Activated naive CD8-positive, alpha-beta T cell treated with anti-CD3 and anti-CD28 coated beads, Interleukin-2, amount 50 U/mL, for 24 hours (primary cell): Measurements from ENCODE around the gene HPS1.

ENCODE experiments used
- ATAC-seq: fragments of 150-1000 bp; cut with Tn5 transposase; one replicate; pipeline ENCODE4 v1.10.0; 2021
- DNase-seq: peaks from one replicate; pipeline ENCODE4 v3.0.0; 2021
- H3K27ac Mint-ChIP-seq: one replicate; pipeline ENCODE4 v1.8.0; 2021; ENCODE audit warnings: mild to moderate bottlenecking, mixed read lengths
- H3K27me3 Mint-ChIP-seq: one replicate; pipeline ENCODE4 v1.8.0; 2021; ENCODE audit warnings: mixed read lengths
- H3K36me3 Mint-ChIP-seq: one replicate; pipeline ENCODE4 v1.8.0; 2021; ENCODE audit warnings: low read depth, mixed read lengths
- H3K4me1 Mint-ChIP-seq: one replicate; pipeline ENCODE4 v1.8.0; 2021; ENCODE audit warnings: mixed read lengths
- H3K4me3 Mint-ChIP-seq: one replicate; pipeline ENCODE4 v1.8.0; 2021; ENCODE audit warnings: mild to moderate bottlenecking, moderate library complexity, mixed read lengths
- H3K9me3 Mint-ChIP-seq: one replicate; pipeline ENCODE4 v1.8.0; 2021; ENCODE audit warnings: mixed read lengths

HPS1 gene

DNA sequence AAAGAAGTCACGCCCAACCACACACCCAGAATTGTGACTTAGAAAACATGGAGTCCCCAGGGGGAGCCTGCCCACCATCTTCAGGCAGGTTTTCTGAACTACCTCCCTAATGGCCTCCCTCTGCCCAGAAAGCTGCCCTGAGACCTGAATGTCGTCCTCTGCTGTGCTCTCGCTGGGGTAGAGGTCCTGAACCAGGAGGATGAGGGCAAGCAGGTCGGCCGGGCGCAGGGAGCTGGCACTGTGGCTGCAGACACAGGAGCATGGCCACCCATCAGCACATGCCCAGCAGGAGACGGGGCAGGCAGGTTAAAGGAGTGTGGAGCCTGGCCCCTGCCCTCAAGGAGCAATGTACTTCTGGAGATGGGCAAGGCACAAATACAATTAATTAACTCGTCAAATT is 16.3 kb downstream of the HPS1 start:
- no peak for ATAC-seq
- Mint-ChIP-seq H3K36me3 (peaks cover 49% of the 10 kb centered on the region), H3K4me3 (no peak overlapping the region), H3K27me3 (no peaks in the 10 kb centered on the region), H3K4me1 (no peaks in the 10 kb centered on the region), H3K9me3 (no peaks in the 10 kb centered on the region), H3K27ac (no peak overlapping the region)
- no peak for DNase-seq

DNA sequence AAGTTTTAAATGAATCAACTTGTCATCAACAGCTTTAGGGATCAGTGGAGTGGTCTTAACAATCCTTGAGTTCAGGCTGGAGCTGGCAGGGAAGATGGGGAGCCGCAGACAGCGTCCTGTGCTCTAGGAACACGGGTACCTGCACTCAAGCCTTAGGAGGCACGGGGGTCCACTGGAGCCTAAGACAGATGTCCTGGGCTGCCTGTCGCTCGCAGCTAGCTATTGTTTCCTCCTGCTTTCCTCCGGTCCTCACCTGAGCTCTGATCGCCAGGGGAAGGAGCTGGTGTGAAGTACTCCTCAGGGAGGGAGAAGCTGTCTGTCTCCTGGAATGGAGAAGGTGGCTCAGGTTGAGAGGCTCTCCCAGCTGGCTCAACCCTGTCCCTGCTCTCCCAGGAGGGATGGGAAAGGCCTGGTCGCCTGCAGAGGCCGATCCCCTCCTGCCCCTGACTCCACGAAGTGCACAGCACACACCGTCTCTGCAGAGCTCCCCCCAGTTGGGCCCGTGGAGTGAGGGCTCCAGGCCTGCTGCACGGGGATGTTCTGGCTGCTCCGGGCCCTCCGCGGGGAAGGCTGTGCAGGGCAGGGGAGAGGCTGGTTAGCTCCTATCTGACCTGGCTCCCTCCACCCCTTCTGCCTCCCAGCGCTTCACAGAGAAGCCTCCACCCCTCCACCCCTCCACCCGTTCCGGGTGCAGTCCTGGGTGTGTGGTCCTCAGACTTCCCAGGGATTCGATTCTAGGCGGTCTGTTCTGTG is 17.2 kb downstream of the HPS1 start:
- no peaks in the 10 kb centered on the region for H3K27me3 Mint-ChIP-seq
- no peak for DNase-seq

DNA sequence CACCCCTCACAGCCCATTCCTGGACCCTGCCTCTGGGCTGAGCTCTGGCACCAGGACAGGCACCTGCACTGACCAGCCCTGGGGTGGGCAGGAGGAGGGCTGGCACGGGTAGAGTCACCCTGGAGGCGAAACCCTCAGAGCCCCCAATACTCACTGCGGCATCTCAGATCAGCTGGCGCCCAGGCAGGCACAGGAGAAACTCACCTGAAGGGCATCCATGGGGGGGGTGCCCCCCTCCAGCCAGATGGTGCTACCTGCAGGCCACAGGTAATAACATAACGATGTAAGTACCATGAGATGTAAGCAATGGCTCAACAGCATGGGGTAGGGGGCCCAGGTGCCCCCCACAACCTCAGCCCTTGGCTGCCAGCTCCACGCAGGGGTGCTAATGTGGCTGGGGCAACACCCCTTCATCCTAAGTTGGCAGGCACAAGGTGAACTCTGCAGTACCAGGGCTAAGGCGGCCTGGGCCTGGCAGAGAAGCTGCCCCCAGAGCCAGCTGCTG is 19.7 kb downstream of the HPS1 start:
- H3K4me3 Mint-ChIP-seq: no peak overlapping the region
- peaks cover 18% of the 10 kb centered on the region for H3K36me3 Mint-ChIP-seq
- no peak for ATAC-seq

More for the DNA sequence above, 17.2 kb downstream of the HPS1 start:
- Mint-ChIP-seq H3K4me1 (no peaks in the 10 kb centered on the region), H3K4me3 (no peak overlapping the region), H3K36me3 (peaks cover 41% of the 10 kb centered on the region), H3K9me3 (no peaks in the 10 kb centered on the region), H3K27ac (no peak overlapping the region)
- ATAC-seq: no peak

DNA sequence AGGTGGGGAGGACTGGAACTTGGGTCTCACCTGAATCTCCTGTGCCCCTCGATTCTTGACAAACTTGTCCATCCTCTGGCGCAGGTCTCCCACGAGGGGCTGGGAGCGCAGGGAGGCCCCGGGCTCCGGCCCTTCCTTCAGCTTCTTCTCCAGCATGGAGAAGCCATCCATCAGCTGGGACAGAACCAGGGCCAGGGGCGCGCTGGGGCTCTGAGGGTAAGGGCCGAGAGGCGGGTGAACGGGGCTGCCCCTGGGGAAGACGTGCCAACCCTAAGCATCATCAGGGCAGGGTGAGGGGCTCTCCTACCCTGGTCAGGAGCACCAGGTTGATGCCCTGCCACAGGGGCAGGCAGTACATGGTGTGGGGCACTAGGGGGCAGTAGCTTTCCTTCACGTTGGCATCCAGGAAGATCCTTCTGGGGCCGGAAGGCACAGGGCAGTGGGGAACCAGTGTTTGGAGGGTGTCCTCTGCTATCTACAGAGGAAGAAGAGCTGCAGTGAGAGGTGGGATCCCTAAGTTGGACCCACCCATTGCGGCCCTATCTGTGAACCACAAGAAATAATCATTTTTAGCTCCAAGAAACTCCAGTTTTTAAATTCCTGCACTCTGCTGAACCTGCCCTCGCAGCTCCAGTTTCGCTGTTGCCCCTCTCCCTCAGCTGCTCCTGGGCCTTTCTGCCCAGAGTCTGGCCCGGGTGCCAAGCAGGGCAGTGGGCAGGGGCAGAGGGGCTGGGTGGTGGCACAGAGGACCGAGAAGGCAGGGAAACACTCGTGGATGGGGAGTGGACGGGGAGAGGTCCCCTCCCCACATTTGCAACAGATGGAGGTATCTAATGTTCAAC is 21.0 kb downstream of the HPS1 start:
- Mint-ChIP-seq H3K4me3 (no peak overlapping the region), H3K36me3 (peaks cover 10% of the 10 kb centered on the region), H3K27ac (no peak overlapping the region), H3K27me3 (no peaks in the 10 kb centered on the region), H3K9me3 (no peaks in the 10 kb centered on the region), H3K4me1 (no peaks in the 10 kb centered on the region)
- DNase-seq (peak; percentile 52), ATAC-seq (peak; percentile 62)

More for the DNA sequence above, 19.7 kb downstream of the HPS1 start:
- H3K27ac Mint-ChIP-seq: no peak overlapping the region
- H3K4me1 Mint-ChIP-seq: no peaks in the 10 kb centered on the region
- no peaks in the 10 kb centered on the region for H3K9me3 Mint-ChIP-seq
- no peaks in the 10 kb centered on the region for H3K27me3 Mint-ChIP-seq
- DNase-seq: no peak

DNA sequence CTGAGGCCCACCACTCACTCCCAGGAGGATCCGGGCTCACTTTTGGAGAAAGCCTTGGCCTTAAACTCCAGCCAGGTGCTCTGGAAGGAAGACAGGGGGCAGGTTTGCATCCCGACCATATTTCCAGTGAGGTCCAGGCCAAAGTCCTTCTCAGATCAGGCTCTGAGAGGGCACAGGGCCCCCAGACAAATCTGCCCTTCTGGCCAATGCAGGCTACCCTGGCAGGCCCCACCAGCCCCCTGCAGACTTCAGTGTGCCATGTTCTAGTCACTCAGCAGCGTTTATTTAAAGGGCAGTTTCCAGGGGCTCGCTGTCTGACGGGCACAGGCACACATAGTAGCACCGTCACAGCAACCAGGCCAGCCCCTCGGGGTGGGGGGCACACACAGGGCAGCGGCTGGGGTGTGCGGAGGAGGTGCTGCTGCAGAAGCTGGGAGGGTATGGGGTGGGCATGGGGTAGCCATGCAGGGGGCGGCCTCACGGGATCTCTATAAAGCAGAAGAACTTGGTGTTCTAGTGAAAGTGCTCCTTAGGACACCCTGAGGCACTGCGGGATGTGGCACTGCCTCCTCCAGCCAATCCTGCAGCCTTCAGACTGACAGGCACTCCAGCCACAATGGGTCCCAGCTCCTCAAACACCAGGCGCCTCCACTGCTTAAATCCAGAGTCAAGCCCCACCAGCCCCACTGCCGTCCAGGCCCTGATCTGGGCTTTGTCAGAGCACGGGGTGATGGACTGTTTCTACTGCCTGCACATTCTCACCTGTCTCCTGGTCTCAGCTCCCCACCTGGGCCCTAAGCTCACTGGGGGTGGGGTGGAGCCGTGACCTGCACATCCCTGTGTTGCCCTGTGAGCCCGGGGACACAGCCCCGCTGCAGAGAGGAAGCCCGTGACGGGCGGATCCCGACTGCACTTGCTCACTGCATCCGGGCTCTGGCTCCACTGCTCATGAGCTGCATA is 22.2 kb downstream of the HPS1 start:
- no peaks in the 10 kb centered on the region for H3K9me3 Mint-ChIP-seq
- DNase-seq (no peak), ATAC-seq (no peak)
- H3K27ac Mint-ChIP-seq: no peak overlapping the region
- no peaks in the 10 kb centered on the region for H3K4me1 Mint-ChIP-seq
- H3K4me3 Mint-ChIP-seq: no peak overlapping the region
- peaks cover 11% of the 10 kb centered on the region for H3K36me3 Mint-ChIP-seq
- no peaks in the 10 kb centered on the region for H3K27me3 Mint-ChIP-seq

DNA sequence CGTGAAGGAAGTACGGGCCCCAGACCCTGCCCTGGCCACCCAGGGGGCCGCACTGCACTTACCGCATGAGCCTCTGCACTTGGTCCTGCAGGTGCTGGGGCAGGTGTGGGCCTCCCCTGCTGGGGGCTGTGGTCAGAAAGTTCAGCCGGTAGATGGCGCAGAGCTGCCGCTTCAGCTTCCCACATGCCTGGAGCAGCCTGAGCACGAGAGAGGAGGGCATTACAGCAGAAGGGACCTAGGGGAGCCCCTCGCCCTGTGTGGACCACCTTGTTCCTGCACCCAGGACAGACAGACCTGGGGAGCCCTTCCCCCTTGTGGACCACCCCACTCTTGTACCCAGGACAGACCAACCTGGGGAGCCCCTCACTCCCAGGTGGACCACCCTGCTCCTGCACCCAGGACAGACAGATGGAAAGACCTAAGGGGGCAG is 23.0 kb downstream of the HPS1 start:
- Mint-ChIP-seq H3K36me3 (peaks cover 14% of the 10 kb centered on the region), H3K27me3 (no peaks in the 10 kb centered on the region), H3K27ac (no peak overlapping the region), H3K4me1 (no peaks in the 10 kb centered on the region), H3K4me3 (no peak overlapping the region), H3K9me3 (no peaks in the 10 kb centered on the region)
- no peak for ATAC-seq
- DNase-seq: no peak

DNA sequence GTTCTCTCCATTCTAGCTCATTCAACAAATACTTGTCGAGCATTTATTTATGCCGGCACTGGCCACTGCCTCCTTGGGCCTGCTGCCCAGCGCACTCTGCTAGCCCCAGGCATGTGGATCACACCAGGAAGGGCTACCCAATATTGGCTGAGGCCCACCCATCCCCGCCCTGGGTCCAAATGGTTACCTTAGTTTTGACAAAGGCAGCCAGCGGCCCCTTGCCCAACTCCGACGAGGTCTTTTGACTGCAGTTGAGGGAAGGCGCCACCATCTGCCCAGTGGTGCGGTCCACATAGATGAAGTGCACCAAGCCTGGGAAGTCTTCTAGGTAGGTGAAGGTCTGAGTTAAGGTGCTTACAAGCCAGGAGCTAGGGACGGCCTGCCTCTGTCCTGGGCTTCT is 24.6 kb downstream of the HPS1 start:
- no peaks in the 10 kb centered on the region for H3K4me1 Mint-ChIP-seq
- H3K36me3 Mint-ChIP-seq: peaks cover 11% of the 10 kb centered on the region
- no peaks in the 10 kb centered on the region for H3K9me3 Mint-ChIP-seq
- H3K4me3 Mint-ChIP-seq: no peak overlapping the region
- no peaks in the 10 kb centered on the region for H3K27me3 Mint-ChIP-seq
- no peak overlapping the region for H3K27ac Mint-ChIP-seq
- DNase-seq (no peak), ATAC-seq (no peak)

DNA sequence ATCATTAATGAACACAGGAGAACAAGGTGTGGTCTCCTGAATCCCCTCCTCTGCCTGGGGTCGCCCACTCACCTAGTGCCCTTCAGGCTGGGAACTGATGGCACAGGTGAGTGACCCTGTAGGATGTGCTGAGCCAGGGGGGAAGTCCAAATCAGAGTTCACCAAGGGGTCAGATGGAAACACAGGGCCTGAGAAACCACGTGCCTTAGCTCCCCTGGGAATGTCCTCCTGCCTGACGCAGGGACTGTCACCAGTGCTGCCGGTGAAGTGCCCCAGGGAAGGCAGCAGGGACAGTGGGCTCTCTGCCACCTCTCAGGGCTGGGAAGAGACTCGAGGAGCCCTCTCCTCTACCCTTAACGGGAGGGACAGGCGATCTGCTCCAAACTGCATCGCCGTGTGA is 25.9 kb downstream of the HPS1 start:
- Mint-ChIP-seq H3K4me1 (no peaks in the 10 kb centered on the region), H3K27me3 (no peaks in the 10 kb centered on the region), H3K4me3 (no peak overlapping the region), H3K27ac (no peak overlapping the region), H3K36me3 (peaks cover 11% of the 10 kb centered on the region), H3K9me3 (no peaks in the 10 kb centered on the region)
- ATAC-seq (no peak), DNase-seq (no peak)

DNA sequence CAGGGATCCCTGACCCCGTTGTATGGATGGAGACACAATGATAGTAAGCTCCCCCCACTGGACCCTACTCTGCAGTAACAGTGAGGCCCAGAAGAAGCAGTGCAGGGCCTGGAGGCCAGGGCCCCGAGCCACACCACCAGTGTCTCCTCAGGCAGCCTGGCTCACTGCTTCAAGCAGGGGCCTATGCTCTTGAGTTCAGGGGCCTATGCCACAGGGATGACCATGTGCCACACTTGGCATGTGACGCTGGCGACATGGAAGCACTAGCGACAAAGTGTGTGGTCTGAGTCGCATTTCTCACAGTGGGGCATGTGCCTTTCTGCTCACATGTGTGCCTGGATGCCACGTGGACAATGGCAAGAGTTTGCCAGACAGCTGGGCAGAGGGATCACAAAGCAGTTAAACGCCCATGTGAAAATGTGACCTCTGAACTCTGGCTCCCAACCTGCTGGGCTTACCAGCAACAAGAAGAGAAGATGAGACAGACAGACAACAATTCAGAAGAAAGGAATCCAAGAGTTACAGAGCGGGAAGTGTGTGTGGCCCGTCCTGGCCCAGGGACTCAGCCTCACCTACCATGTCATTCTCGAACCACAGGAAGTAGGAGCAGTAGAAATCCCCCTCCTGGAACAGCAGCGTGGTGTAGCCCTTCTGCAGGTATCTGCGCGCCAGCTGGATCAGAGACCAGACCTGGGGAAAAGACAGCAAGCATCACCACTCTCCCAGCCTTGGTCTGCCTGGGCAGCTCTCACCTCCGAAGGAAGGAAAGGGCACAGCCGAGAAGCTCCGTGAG is 27.1 kb downstream of the HPS1 start:
- H3K27ac Mint-ChIP-seq: no peak overlapping the region
- ATAC-seq (no peak), DNase-seq (no peak)
- peaks cover 11% of the 10 kb centered on the region for H3K36me3 Mint-ChIP-seq
- no peaks in the 10 kb centered on the region for H3K9me3 Mint-ChIP-seq
- H3K4me3 Mint-ChIP-seq: no peak overlapping the region
- H3K4me1 Mint-ChIP-seq: peaks cover 8% of the 10 kb centered on the region
- no peaks in the 10 kb centered on the region for H3K27me3 Mint-ChIP-seq

DNA sequence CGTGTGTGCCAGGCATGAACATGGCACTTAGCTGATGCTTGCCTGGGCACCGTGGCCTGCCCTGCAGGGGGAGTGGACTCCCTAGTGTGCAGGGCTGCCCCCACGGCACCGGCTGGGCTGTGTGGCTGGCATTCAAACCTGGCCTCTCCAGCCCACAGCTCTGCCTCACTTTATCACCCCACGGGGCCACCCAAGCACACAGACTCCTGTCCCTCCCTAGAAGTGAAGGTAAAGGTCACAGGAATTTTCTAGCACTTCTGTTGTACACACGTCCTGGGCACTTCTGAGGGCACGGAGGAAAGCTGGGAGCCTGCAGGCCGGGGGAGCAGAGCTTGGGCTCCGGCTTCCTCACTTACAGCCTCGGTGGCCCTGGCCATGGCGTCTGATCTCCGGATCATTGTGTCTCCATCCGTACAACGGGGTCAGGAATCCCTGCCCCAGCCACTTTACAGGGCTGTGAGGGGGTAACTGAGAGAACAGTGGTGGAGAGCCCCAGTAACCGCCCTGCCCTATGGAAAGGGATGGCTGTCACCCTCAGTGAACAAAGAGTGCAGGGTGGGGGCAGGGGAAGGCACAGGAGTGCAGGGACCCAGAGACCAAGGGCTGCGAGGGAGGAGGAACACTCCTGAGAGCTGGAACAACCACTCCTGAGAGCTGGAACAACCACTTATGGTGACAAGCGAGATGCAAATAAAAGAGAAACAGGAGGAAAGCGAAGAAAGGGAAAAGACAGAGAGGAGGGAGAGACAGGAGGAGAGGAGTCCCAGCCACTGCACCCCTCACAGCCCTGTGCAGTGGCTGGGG is 27.9 kb downstream of the HPS1 start:
- no peak overlapping the region for H3K4me3 Mint-ChIP-seq
- no peak overlapping the region for H3K27ac Mint-ChIP-seq
- H3K27me3 Mint-ChIP-seq: no peaks in the 10 kb centered on the region
- ATAC-seq (no peak), DNase-seq (no peak)
- peaks cover 15% of the 10 kb centered on the region for H3K4me1 Mint-ChIP-seq
- H3K9me3 Mint-ChIP-seq: no peaks in the 10 kb centered on the region
- peaks cover 11% of the 10 kb centered on the region for H3K36me3 Mint-ChIP-seq

DNA sequence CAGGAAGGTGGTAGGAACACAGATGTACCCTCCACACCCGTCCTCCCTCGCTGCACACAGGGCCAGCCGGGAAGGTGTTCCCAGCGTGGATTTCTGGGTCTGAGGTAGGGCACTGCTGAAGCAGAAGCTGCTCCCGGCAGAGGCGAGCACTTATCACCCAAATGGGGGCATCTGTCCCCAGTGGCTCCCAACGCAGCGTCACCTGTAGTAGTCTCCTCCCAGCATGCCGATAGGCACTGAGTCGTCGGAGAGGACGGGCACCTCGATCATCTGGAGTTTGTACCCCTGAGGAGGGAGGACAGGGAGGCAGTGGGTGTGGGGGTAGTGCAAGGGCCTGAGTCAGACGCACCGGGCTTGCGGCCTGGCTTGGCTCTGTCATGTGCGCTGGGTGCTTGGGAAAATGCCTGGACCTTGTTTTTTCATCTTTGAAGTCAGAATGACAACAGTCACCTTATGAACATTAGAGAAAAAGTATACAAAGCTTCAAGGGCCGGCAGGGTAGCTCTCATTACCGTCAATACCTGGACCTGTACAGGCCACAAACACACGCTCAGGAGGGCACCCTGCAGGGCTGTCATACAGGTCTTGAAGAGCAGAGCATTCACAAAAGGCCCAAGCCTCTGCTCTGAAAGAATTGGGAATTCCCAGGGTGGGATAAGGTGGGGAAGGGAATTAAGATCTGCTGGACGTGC is 28.6 kb downstream of the HPS1 start:
- no peaks in the 10 kb centered on the region for H3K27me3 Mint-ChIP-seq
- H3K4me1 Mint-ChIP-seq: peaks cover 17% of the 10 kb centered on the region
- ATAC-seq: no peak
- H3K36me3 Mint-ChIP-seq: peaks cover 11% of the 10 kb centered on the region
- no peak overlapping the region for H3K27ac Mint-ChIP-seq
- no peak for DNase-seq
- no peaks in the 10 kb centered on the region for H3K9me3 Mint-ChIP-seq
- no peak overlapping the region for H3K4me3 Mint-ChIP-seq

DNA sequence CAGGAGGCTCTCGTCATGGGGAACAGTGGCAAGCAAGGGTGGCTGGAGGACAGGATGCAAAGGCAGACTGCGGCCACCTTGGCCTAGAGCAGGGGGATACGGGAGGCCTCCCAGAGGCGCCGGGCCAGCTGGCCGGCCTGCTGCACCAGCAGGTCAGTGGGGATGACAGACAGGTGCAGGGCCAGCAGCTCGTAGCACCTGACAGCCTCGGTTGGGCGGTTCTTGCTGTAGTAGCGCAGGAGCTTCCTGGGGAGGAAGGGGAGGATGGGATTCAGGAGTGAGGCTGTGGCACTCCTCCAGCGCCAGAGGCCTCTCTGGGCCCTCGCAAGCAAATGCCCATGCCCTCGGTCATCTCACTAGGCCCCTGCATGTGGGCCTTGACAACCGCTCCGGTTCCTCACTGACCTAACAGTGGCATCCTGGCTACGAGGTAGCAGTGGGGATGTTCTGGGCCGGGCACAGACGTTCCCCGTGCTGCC is 29.2 kb downstream of the HPS1 start:
- Mint-ChIP-seq H3K36me3 (peaks cover 11% of the 10 kb centered on the region), H3K27ac (no peak overlapping the region), H3K9me3 (no peaks in the 10 kb centered on the region), H3K4me3 (no peak overlapping the region), H3K4me1 (peaks cover 17% of the 10 kb centered on the region), H3K27me3 (no peaks in the 10 kb centered on the region)
- ATAC-seq: no peak
- DNase-seq: no peak
